ENCODE data around the gene ARHGAP44. TPM values are rescaled to one million over a fixed set of nuclear protein-coding genes. Genes with fewer than 3 reads are reported as not detected.
A peak's percentile ranks its signal among the peaks of the same experiment; 100 is the strongest.

Gene ARHGAP44
- total and polyA plus RNA-seq, 2 of the 8 experiments (the other 6 are each of a cell fraction or from before 2014, with no cell fraction given), result 6.2 to 22.2 TPM

- TF ChIP-seq JUN (IDR thresholded peaks at IDR 0.05; ENCODE audit: low read depth, low read length) (no peak), TBP (IDR thresholded peaks at IDR 0.05; ENCODE audit: low read depth, low read length) (0 out of 2 replicates have a peak, but pooled peaks have one; percentile 12), CREB1 (IDR thresholded peaks at IDR 0.05) (no peak), RAD21 (IDR thresholded peaks at IDR 0.05 in 1 of 2, conservative IDR thresholded peaks at IDR 0.05 in 1 of 2; ENCODE audit: low read depth in 2 of 2, low read length in 2 of 2) (no peak), POLR2A (IDR thresholded peaks at IDR 0.05; ENCODE audit: control extremely low read depth in 1 of 2, low read depth in 2 of 2, low read length in 2 of 2) (peak in 1 of 2 experiments; percentile 83; a peak in 2 of 3 replicates), HDAC6 (IDR thresholded peaks at IDR 0.05; ENCODE audit: low read depth, low read length) (no peak), YY1 (IDR thresholded peaks at IDR 0.05; ENCODE audit: low read depth, low read length) (0 out of 2 replicates have a peak, but pooled peaks have one; percentile 11), TAF7 (optimal IDR thresholded peaks at IDR 0.05; ENCODE audit: borderline replicate concordance, low read depth, low read length) (peak; percentile 52), MAX (IDR thresholded peaks at IDR 0.05) (no peak), KDM4A (IDR thresholded peaks at IDR 0.05; ENCODE audit: low read depth, low read length, severe bottlenecking) (peak; percentile 99), TAF1 (IDR thresholded peaks at IDR 0.05; ENCODE audit: low read depth, low read length) (peak; percentile 77), RXRA (IDR thresholded peaks at IDR 0.05; ENCODE audit: insufficient read depth, low read depth, low read length) (no peak), RBBP5 (IDR thresholded peaks at IDR 0.05; ENCODE audit: borderline replicate concordance, low read depth, low read length) (peak; percentile 99; the same call in 1 of the 2 replicates), GABPA (IDR thresholded peaks at IDR 0.05; ENCODE audit: borderline replicate concordance, insufficient read depth, low read length) (0 out of 2 replicates have a peak, but pooled peaks have one; percentile 11), ASH2L (IDR thresholded peaks at IDR 0.05; ENCODE audit: low read length) (peak; percentile 84), FOSL1 (IDR thresholded peaks at IDR 0.05; ENCODE audit: insufficient read depth, low read depth, low read length) (peak; percentile 68; the same call in 1 of the 2 replicates)
These were observed at the start of gene ARHGAP44 (continued) for GRCh38 chr17:12789481-12790248.

All from H1 (cell line).